OCI-LY7 (cell line): Measurements from ENCODE around the gene KCNB1. TPM values are rescaled to one million over a fixed set of nuclear protein-coding genes. Genes with fewer than 3 reads are reported as not detected.

Experiments used
- BruUV-seq: library from RNA; stranded (reverse); fragments of 400-500 nt; replicated peaks from 2 replicates; lab custom pipeline; 2021; lab: Mats Ljungman, UMichigan
- CTCF ChIA-PET: fragments of 300-600 bp; sonication (Branson Sonifier 250); formaldehyde crosslinking; loops from one replicate; lab custom pipeline; 2022; ENCODE audit warnings: antibody characterized with exemption; ENCODE audit not compliant: unreplicated experiment; lab: Charles Lee
- POLR2A ChIA-PET: fragments of 300-600 bp; sonication (Branson Sonifier 250); formaldehyde crosslinking; loops from one replicate; lab custom pipeline; 2022; ENCODE audit warnings: antibody characterized with exemption; lab: Charles Lee
- DNase-seq: peaks from one replicate; pipeline ENCODE4 v3.0.0-alpha.2; 2015; ENCODE audit warnings: low spot score
- H2AFZ ChIP-seq: fragments of 200-600 bp; sonication (generic), shearing (Covaris generic); 2 replicates; pipeline ENCODE4 v1.6.1; 2014; ENCODE audit warnings: mild to moderate bottlenecking, antibody characterized with exemption, low read length, moderate library complexity
- H3K27ac ChIP-seq: fragments of 200-600 bp; sonication (generic); 2 replicates; pipeline ENCODE4 v1.5.1; 2014; ENCODE audit warnings: mixed run types, low read depth, mild to moderate bottlenecking, moderate library complexity, low read length, inconsistent platforms; ENCODE audit not compliant: poor library complexity, severe bottlenecking
- H3K36me3 ChIP-seq: fragments of 200-600 bp; sonication (generic); 2 replicates; pipeline ENCODE4 v1.6.1; 2014; ENCODE audit warnings: mild to moderate bottlenecking, antibody characterized with exemption, low read length, moderate library complexity, mixed read lengths; ENCODE audit not compliant: insufficient read depth
- H3K4me1 ChIP-seq: fragments of 200-600 bp; sonication (generic); 2 replicates; pipeline ENCODE4 v1.5.1; 2014; ENCODE audit warnings: mild to moderate bottlenecking, low read length; ENCODE audit not compliant: insufficient read depth, poor library complexity, severe bottlenecking
- H3K4me2 ChIP-seq: fragments of 200-600 bp; sonication (generic); 2 replicates; pipeline ENCODE4 v1.6.1; 2014; ENCODE audit warnings: mild to moderate bottlenecking, low read length
- H3K4me3 ChIP-seq: fragments of 200-600 bp; sonication (generic); 2 replicates; pipeline ENCODE4 v1.5.1; 2014; ENCODE audit warnings: mild to moderate bottlenecking, low read depth, low read length; ENCODE audit not compliant: poor library complexity, severe bottlenecking
- H3K79me2 ChIP-seq: fragments of 200-600 bp; sonication (generic); 2 replicates; pipeline ENCODE4 v1.6.1; 2016; ENCODE audit warnings: low read depth, mild to moderate bottlenecking, low read length, moderate library complexity, mixed read lengths; ENCODE audit not compliant: insufficient read depth
- H3K9me2 ChIP-seq: fragments of 200-600 bp; sonication (generic); 2 replicates; pipeline ENCODE4 v1.6.1; 2016; ENCODE audit warnings: mild to moderate bottlenecking, low read length, mixed read lengths; ENCODE audit not compliant: insufficient read depth
- H3K9me3 ChIP-seq: fragments of 200-600 bp; sonication (generic); 2 replicates; pipeline ENCODE4 v1.6.1; 2014; ENCODE audit warnings: mild to moderate bottlenecking, mixed run types, low read length, mixed read lengths
- H4K20me1 ChIP-seq: fragments of 200-600 bp; sonication (generic); 2 replicates; pipeline ENCODE4 v1.6.1; 2014; ENCODE audit warnings: mild to moderate bottlenecking, antibody characterized with exemption, low read length, moderate library complexity, mixed read lengths; ENCODE audit not compliant: insufficient read depth
- CTCF ChIP-seq: fragments of 200-600 bp; sonication (generic); conservative IDR thresholded peaks from 2 replicates; pipeline ENCODE4 v1.5.1; 2014; ENCODE audit warnings: mild to moderate bottlenecking, antibody characterized with exemption, low read length, moderate library complexity, mixed read lengths
- EZH2phosphoT487 ChIP-seq: fragments of 200-600 bp; sonication (generic); IDR thresholded peaks from 2 replicates; pipeline ENCODE4 v1.6.1; 2018; ENCODE audit warnings: low read depth, borderline replicate concordance, mild to moderate bottlenecking, mixed run types, antibody characterized with exemption, low read length, moderate library complexity, mixed read lengths
- intact Hi-C: fragments of 100-400 bp; cut with micrococcal nuclease; formaldehyde crosslinking; loops from one replicate; pipeline ENCODE4 v1.10.0; 2022; ENCODE audit not compliant: unreplicated experiment
- total RNA-seq, 2 experiments: library from RNA; depleted of rRNA in 1 of 2; stranded (reverse); fragments of >200 nt in 1 of 2; shearing (Covaris generic) in 1 of 2; gene quantifications; 2 replicates each; pipeline ENCODE4 v1.2.3, GENCODE V29; 2014 to 2022

The KCNB1 gene
- total RNA-seq, 2 experiments from 2014 or later: not detected

GRCh38 chr20:49422161-49422560 is 60.3 kb downstream of the KCNB1 start:
- no peak for TF ChIP-seq CTCF
- no peak for TF ChIP-seq EZH2phosphoT487
- Histone ChIP-seq H3K79me2 (no peaks in the 10 kb centered on the region), H3K27ac (no peak overlapping the region), H3K4me3 (no peak overlapping the region), H3K4me2 (no peak overlapping the region), H4K20me1 (no peaks in the 10 kb centered on the region), H3K36me3 (no peaks in the 10 kb centered on the region), H3K4me1 (no peaks in the 10 kb centered on the region), H3K9me2 (no peaks in the 10 kb centered on the region), H3K9me3 (no peaks in the 10 kb centered on the region), H2AFZ (no peak overlapping the region)
- CTCF ChIA-PET: no interaction called here
- DNase-seq: no peak
- BruUV-seq: no TSS peak
- intact Hi-C loops: no loop called here
- POLR2A ChIA-PET: interaction anchor here (0.6 to 1.3 kb wide), 2 partner anchors 13 to 451 kb away, joined by 4 read pairs; no protein-coding TSS in a partner anchor

- Histone ChIP-seq H3K4me2 (no peak overlapping the region), H3K9me3 (no peaks in the 10 kb centered on the region), H2AFZ (no peak overlapping the region), H3K36me3 (no peaks in the 10 kb centered on the region), H4K20me1 (no peaks in the 10 kb centered on the region), H3K27ac (no peak overlapping the region), H3K4me3 (no peak overlapping the region), H3K9me2 (no peaks in the 10 kb centered on the region), H3K4me1 (no peaks in the 10 kb centered on the region), H3K79me2 (no peaks in the 10 kb centered on the region)
- BruUV-seq: no TSS peak
- no peak for TF ChIP-seq CTCF
- TF ChIP-seq EZH2phosphoT487: no peak
- CTCF ChIA-PET: no interaction called here
- DNase-seq: no peak
- intact Hi-C loops: no loop called here
- POLR2A ChIA-PET: interaction anchor here (0.5 kb wide), 1 partner anchor 996 kb away, joined by 3 read pairs; no protein-coding TSS in a partner anchor
Measured at GRCh38 chr20:49420811-49421295, 61.6 kb downstream of the KCNB1 start.

GRCh38 chr20:49420292-49420691 is 62.2 kb downstream of the KCNB1 start:
- DNase-seq: no peak
- CTCF ChIA-PET: no interaction called here
- no TSS peak for BruUV-seq
- Histone ChIP-seq H3K27ac (no peak overlapping the region), H3K36me3 (no peaks in the 10 kb centered on the region), H2AFZ (no peak overlapping the region), H3K9me3 (no peaks in the 10 kb centered on the region), H3K4me1 (no peaks in the 10 kb centered on the region), H3K9me2 (no peaks in the 10 kb centered on the region), H4K20me1 (no peaks in the 10 kb centered on the region), H3K4me3 (no peak overlapping the region), H3K79me2 (no peaks in the 10 kb centered on the region), H3K4me2 (no peak overlapping the region)
- intact Hi-C loops: no loop called here
- TF ChIP-seq CTCF: no peak
- no peak for TF ChIP-seq EZH2phosphoT487
- POLR2A ChIA-PET: no interaction called here
